ENCODE measurements around the gene CLOCK.

The CLOCK gene

DNA sequence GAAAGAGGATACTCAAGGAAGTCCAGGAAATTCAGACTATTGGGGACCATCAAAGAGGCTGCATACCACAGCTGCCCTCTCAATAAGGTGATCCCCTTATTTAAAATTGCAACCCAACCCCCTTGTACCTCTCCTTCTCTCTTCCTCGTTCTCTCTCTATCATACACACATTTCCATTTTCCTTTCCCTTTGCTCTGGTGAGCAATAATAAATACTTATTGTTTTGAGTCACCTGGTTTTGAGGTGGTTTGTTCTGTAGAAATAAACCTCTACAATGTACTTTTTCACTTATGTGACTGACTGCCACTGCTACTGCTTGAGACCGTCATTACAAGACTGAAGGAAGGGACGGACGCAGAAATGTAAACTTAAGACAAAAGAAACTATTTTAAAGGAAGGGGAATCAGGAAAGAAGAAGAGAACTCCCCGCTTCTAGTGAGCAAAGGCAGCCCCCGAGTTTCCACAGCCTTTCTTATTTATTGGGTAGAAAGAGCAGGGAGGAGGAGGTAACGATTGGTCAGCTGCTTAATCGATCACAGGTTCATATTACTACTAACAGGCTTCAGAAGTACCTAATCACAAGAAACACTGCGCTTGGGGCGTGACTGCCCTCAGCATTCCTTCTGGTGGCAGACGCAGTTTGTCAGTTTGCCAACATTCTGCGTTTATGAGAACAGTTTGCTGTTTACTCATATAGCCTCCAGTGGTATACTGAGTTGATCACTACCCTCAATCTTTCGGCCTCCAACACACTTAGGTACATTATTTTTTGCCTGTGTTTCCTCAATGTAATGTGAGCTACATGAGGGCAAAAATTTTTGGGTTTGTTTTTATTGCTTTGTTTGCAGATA, 167.9 kb downstream of the CLOCK start:
- DNase-seq: no peak
